A549 treated with CORT108297 at 1 μM for 4 hours (cell line): ENCODE data around the gene NXPE2. TPM values are rescaled to one million over a fixed set of nuclear protein-coding genes. Genes with fewer than 3 reads are reported as not detected.

Experiments
- total RNA-seq: library from RNA; stranded (reverse); fragments of 200-300 nt; extraction: Qiagen RNA extraction; gene quantifications from 5 replicates; pipeline ENCODE4 v1.2.3, GENCODE V29; 2022

Gene NXPE2
- total RNA-seq, result 0.05 TPM in 1 of 5 replicates, not detected in the others

GRCh38 chr11:114678125-114679036 is at the start of gene NXPE2:
Gene NXPE2 (plus strand): TSS chr11:114678527. CDS start chr11:114678576, 49 bp downstream.

Other genes with a start within 250 kb of the NXPE2 start
- gene REXO2, start 239.1 kb upstream of the NXPE2 start, total RNA-seq, result 101 to 117 TPM (median 106 TPM) in 5 replicates
- not detected in 5 replicates for gene NXPE1, start 118.6 kb upstream of the NXPE2 start, total RNA-seq
- gene NXPE4, start 82.7 kb upstream of the NXPE2 start, total RNA-seq, result not detected in 5 replicates